Measurements from ENCODE around the gene FGG.

DNA sequence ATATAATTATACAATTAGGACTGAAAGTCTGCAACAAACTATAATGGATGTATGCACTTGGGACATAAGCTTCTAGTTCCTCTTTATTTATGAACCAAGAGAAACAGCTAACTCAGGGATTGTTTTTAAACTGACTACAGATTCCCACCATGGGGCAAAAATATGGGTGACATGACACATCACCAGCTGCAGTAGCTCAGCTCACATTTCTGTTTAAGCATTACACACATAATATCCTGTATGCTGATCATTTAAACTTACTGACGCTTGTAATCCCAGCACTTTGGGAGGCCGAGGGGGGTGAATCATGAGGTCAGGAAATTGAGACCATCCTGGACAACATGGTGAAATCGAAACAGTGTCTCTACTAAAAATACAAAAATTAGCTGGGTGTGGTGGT is 38.1 kb downstream of the FGG start:
- TF ChIP-seq CTCF (tag by site-specific recombination; IDR thresholded peaks at IDR 0.05): no peak
- TF ChIP-seq ZFP37 (tag by site-specific recombination; IDR thresholded peaks at IDR 0.05): no peak
- TF ChIP-seq SP2 (tag by site-specific recombination; IDR thresholded peaks at IDR 0.05): no peak

Data from HEK293 (cell line).